AG09309 (cell line): ENCODE data around the gene C11orf98.
"Not testable (repeated sequence)": the region's sequence is repeated elsewhere in the genome, so short reads cannot be mapped to it uniquely, and the experiment has no call there.

Source experiments
- DNase-seq: peaks from one replicate; pipeline ENCODE4 v3.0.0-alpha.2; 2010; ENCODE audit warnings: low read depth
- H3K4me3 ChIP-seq: 2 replicates; pipeline ENCODE4 v1.5.1; 2011; ENCODE audit warnings: mild to moderate bottlenecking, low read depth, low read length, moderate library complexity; ENCODE audit not compliant: control insufficient read depth
- TF ChIP-seq, protein P1 (sequence below): IDR thresholded peaks from 2 replicates; pipeline ENCODE4 v1.5.1; 2011; ENCODE audit warnings: mild to moderate bottlenecking, low read depth, low read length, inconsistent platforms; ENCODE audit not compliant: insufficient read depth, control insufficient read depth; ENCODE audit errors: missing control alignments

The C11orf98 gene

GRCh38 chr11:62708793-62709192 lies 43.8 kb upstream of the C11orf98 start:
- DNase-seq = no peak
- peak overlapping the region; percentile 44 for H3K4me3 ChIP-seq
- TF ChIP-seq, protein P1, sequence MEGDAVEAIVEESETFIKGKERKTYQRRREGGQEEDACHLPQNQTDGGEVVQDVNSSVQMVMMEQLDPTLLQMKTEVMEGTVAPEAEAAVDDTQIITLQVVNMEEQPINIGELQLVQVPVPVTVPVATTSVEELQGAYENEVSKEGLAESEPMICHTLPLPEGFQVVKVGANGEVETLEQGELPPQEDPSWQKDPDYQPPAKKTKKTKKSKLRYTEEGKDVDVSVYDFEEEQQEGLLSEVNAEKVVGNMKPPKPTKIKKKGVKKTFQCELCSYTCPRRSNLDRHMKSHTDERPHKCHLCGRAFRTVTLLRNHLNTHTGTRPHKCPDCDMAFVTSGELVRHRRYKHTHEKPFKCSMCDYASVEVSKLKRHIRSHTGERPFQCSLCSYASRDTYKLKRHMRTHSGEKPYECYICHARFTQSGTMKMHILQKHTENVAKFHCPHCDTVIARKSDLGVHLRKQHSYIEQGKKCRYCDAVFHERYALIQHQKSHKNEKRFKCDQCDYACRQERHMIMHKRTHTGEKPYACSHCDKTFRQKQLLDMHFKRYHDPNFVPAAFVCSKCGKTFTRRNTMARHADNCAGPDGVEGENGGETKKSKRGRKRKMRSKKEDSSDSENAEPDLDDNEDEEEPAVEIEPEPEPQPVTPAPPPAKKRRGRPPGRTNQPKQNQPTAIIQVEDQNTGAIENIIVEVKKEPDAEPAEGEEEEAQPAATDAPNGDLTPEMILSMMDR = no peak

GRCh38 chr11:62708392-62708791 lies 43.4 kb upstream of the C11orf98 start:
- TF ChIP-seq, protein P1 = no peak
- no peak overlapping the region for H3K4me3 ChIP-seq

DNA sequence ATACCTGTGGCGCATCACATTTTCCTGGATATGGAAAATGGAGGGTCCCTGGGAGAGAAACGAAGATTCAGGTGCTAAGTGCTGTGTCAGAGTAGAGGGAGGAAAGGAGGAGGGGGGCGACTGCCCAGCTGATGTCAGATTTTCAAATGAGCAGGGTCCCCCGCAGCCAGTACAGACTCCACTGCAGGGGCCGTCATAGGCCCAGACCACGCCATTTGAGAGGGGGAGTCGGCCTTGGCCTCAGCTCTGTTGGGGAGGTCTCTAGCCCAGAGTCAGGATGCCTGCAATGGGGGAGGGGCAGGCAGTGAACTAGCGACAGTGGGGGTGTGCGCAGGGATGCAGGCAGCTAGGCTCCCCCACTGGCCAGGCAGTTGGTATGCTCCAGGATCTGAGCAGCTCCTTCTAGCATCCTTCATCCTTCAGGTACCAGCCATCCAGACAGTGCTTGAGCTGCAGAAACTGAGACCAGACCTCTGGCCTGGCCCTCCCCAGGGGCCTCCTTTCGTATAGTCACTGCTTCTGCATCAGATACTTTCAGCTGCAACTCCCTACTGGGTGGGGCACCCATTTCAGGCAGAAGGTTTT lies 42.4 kb upstream of the C11orf98 start, which contains the start of the genes BSCL2 and GNG3:
TSS of gene BSCL2 (minus strand) at position 148 of the 585 bp plus-strand sequence. CDS start 229 bp downstream, outside the sequence.
TSS of gene GNG3 (plus strand) at position 400 of the 585 bp plus-strand sequence. CDS start 620 bp downstream, outside the sequence.
- TF ChIP-seq, protein P1 = no peak
- H3K4me3 ChIP-seq = peak within 1 kb of the TSS; percentile 6
- no peak for DNase-seq

More at GRCh38 chr11:62708392-62708791, 43.4 kb upstream of the C11orf98 start:
- DNase-seq = no peak

- TF ChIP-seq, protein P1 = no peak
- no peak for DNase-seq
- H3K4me3 ChIP-seq = no peak overlapping the region
Measured at GRCh38 chr11:62706850-62707247, 41.8 kb upstream of the C11orf98 start.

GRCh38 chr11:62705880-62706849 lies 41.2 kb upstream of the C11orf98 start:
- TF ChIP-seq, protein P1 = no peak
- peak overlapping the region; percentile 56 for H3K4me3 ChIP-seq
- DNase-seq = peak; percentile 57

GRCh38 chr11:62705413-62705812 lies 40.4 kb upstream of the C11orf98 start:
- H3K4me3 ChIP-seq = peak overlapping the region; percentile 56
- DNase-seq = no peak
- TF ChIP-seq, protein P1 = no peak

GRCh38 chr11:62703921-62704320 lies 38.9 kb upstream of the C11orf98 start:
- not testable (repeated sequence) for H3K4me3 ChIP-seq, DNase-seq
